Measurements from ENCODE around the gene GRIN1. TPM values are rescaled to one million over a fixed set of nuclear protein-coding genes. Genes with fewer than 3 reads are reported as not detected.

Gene GRIN1
- total and polyA plus RNA-seq, 2 of the 13 experiments (the other 11 are each of a cell fraction or from before 2014, with no cell fraction given) = 0.13 TPM; not detected in 1

DNA sequence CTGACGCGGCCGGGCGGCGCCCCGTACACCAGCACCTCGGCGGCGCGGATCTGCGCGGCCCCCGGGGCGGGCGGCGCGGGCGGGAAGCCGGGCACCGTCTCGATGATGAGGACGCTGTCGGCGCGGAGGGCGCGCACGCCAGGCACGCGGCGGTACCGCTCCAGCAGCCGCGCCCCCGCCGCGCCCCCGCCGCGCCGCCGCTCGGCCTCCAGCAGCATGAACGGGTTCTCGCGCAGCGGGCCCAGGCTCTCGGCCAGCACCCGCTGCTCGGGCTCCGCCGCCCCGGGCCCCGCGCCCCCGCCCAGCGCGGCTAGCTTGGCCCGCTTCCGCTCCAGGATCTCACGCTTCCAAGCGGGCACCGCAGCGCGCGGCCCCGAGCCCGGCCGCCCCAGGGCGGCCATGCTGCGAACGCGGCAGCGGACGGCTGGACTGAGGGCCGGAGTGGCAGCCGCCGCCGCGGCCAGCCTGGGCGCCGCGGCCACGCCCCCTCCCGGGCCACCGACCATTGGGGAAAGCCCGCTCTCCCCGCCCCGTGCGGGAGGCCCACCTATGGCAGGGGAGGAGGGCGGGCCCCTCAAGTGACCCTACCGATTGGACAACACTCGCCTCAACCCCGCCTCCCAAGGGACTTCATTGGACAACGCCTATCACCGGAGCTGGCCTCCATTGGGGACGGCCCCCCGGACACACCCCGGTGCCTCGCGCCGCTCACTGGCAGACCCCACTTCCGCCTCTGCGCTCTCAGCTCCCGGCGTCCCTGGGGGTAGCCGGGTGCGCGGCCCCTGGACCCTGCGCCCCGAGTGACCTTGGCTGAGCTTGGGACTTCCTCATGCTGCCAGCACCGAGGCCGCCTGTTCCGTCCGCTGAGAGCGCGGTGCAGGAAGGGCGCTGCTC lies 61.6 kb downstream of the GRIN1 start, which contains the start of gene TPRN (continued):
- TF ChIP-seq, protein P1, sequence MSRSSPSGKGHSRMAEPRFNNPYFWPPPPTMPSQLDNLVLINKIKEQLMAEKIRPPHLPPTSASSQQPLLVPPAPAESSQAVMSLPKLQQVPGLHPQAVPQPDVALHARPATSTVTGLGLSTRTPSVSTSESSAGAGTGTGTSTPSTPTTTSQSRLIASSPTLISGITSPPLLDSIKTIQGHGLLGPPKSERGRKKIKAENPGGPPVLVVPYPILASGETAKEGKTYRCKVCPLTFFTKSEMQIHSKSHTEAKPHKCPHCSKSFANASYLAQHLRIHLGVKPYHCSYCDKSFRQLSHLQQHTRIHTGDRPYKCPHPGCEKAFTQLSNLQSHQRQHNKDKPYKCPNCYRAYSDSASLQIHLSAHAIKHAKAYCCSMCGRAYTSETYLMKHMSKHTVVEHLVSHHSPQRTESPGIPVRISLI (CRISPR knock-in tag; IDR thresholded peaks at IDR 0.05; ENCODE audit: borderline replicate concordance) = no peak
- TF ChIP-seq, protein P2, sequence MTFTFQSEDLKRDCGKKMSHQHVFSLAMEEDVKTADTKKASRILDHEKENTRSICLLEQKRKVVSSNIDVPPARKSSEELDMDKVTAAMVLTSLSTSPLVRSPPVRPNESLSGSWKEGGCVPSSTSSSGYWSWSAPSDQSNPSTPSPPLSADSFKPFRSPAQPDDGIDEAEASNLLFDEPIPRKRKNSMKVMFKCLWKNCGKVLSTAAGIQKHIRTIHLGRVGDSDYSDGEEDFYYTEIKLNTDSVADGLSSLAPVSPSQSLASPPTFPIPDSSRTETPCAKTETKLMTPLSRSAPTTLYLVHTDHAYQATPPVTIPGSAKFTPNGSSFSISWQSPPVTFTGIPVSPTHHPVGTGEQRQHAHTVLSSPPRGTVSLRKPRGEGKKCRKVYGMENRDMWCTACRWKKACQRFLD (CRISPR knock-in tag; IDR thresholded peaks at IDR 0.05; ENCODE audit: borderline replicate concordance) = peak; percentile 76; the same call in 1 of the 2 replicates
- TF ChIP-seq GTF3A (CRISPR knock-in tag; conservative IDR thresholded peaks at IDR 0.05) = no peak
- peak; percentile 70; the same call in 1 of the 2 replicates for TF ChIP-seq ZNF274 (CRISPR knock-in tag; IDR thresholded peaks at IDR 0.05)
- TF ChIP-seq, protein P3, sequence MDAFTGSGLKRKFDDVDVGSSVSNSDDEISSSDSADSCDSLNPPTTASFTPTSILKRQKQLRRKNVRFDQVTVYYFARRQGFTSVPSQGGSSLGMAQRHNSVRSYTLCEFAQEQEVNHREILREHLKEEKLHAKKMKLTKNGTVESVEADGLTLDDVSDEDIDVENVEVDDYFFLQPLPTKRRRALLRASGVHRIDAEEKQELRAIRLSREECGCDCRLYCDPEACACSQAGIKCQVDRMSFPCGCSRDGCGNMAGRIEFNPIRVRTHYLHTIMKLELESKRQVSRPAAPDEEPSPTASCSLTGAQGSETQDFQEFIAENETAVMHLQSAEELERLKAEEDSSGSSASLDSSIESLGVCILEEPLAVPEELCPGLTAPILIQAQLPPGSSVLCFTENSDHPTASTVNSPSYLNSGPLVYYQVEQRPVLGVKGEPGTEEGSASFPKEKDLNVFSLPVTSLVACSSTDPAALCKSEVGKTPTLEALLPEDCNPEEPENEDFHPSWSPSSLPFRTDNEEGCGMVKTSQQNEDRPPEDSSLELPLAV (CRISPR knock-in tag; conservative IDR thresholded peaks at IDR 0.05; ENCODE audit: low read depth) = no peak
- peak; percentile 68; the same call in 1 of the 2 replicates for TF ChIP-seq NR2F2 (IDR thresholded peaks at IDR 0.05; ENCODE audit: borderline replicate concordance, low read depth)
- no peak for TF ChIP-seq GLI4 (CRISPR knock-in tag; IDR thresholded peaks at IDR 0.05; ENCODE audit: borderline replicate concordance)
- no peak for TF ChIP-seq ATF1 (CRISPR knock-in tag; IDR thresholded peaks at IDR 0.05)
- TF ChIP-seq BRD4 (CRISPR knock-in tag; IDR thresholded peaks at IDR 0.05) = peak; percentile 89
- TF ChIP-seq, protein P4, sequence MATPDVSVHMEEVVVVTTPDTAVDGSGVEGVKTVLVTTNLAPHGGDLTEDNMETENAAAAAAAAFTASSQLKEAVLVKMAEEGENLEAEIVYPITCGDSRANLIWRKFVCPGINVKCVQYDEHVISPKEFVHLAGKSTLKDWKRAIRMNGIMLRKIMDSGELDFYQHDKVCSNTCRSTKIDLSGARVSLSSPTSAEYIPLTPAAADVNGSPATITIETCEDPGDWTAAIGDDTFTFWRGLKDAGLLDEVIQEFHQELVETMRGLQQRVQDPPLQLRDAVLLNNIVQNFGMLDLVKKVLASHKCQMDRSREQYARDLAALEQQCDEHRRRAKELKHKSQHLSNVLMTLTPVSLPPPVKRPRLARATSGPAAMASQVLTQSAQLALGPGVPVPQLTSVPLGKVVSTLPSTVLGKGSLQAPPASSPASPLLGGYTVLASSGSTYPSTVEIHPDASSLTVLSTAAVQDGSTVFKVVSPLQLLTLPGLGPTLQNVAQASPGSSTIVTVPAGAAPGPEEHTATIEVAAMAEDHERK (CRISPR knock-in tag; IDR thresholded peaks at IDR 0.05; ENCODE audit: low read depth) = no peak
- 0 out of 2 replicates have a peak, but pooled peaks have one; percentile 68 for TF ChIP-seq SAFB2 (CRISPR knock-in tag; IDR thresholded peaks at IDR 0.05; ENCODE audit: borderline replicate concordance, low read depth)
- no peak for TF ChIP-seq ZNF296 (CRISPR knock-in tag; conservative IDR thresholded peaks at IDR 0.05)
- TF ChIP-seq NKX3-1 (CRISPR knock-in tag; IDR thresholded peaks at IDR 0.05) = no peak
- TF ChIP-seq SRY (CRISPR knock-in tag; IDR thresholded peaks at IDR 0.05) = peak; percentile 60; the same call in 1 of the 2 replicates
- TF ChIP-seq SKI (IDR thresholded peaks at IDR 0.05; ENCODE audit: partially characterized antibody) = peak; percentile 38
- TF ChIP-seq NFIB (CRISPR knock-in tag; IDR thresholded peaks at IDR 0.05; ENCODE audit: borderline replicate concordance) = no peak
- TF ChIP-seq MEF2D (CRISPR knock-in tag; IDR thresholded peaks at IDR 0.05) = peak; percentile 86
- TF ChIP-seq, protein P5, sequence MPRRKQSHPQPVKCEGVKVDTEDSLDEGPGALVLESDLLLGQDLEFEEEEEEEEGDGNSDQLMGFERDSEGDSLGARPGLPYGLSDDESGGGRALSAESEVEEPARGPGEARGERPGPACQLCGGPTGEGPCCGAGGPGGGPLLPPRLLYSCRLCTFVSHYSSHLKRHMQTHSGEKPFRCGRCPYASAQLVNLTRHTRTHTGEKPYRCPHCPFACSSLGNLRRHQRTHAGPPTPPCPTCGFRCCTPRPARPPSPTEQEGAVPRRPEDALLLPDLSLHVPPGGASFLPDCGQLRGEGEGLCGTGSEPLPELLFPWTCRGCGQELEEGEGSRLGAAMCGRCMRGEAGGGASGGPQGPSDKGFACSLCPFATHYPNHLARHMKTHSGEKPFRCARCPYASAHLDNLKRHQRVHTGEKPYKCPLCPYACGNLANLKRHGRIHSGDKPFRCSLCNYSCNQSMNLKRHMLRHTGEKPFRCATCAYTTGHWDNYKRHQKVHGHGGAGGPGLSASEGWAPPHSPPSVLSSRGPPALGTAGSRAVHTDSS (CRISPR knock-in tag; conservative IDR thresholded peaks at IDR 0.05) = no peak
- peak; percentile 86 for TF ChIP-seq ZNF292 (CRISPR knock-in tag; IDR thresholded peaks at IDR 0.05; ENCODE audit: borderline replicate concordance, low read depth)
- TF ChIP-seq GTF2F1 (IDR thresholded peaks at IDR 0.05; ENCODE audit: low read length) = no peak
- 0 out of 2 replicates have a peak, but pooled peaks have one; percentile 84 for TF ChIP-seq ZNF564 (CRISPR knock-in tag; IDR thresholded peaks at IDR 0.05)
- no peak for TF ChIP-seq LCORL (IDR thresholded peaks at IDR 0.05)
- TF ChIP-seq LCORL (CRISPR knock-in tag; IDR thresholded peaks at IDR 0.05) = peak; percentile 90

All from HepG2 (cell line).